CD4-positive, alpha-beta memory T cell (primary cell): Measurements from ENCODE around the gene LPP. TPM values are rescaled to one million over a fixed set of nuclear protein-coding genes. Genes with fewer than 3 reads are reported as not detected.

Source experiments
- CTCF ChIA-PET: fragments of 350-600 bp; sonication (Branson Sonifier 250); formaldehyde crosslinking; loops from one replicate; lab custom pipeline; 2021; ENCODE audit warnings: inconsistent platforms; ENCODE audit not compliant: partially characterized antibody; lab: Charles Lee
- POLR2A ChIA-PET: fragments of 350-600 bp; sonication (Branson Sonifier 250); formaldehyde crosslinking; loops from one replicate; lab custom pipeline; 2021; ENCODE audit not compliant: partially characterized antibody; lab: Charles Lee
- DNase-seq, 5 donors: peaks; one replicate each; pipeline versions ENCODE4 v3.0.0 to v3.0.0-alpha.2; 2020 to 2022; ENCODE audit warnings: mixed read lengths in 1 of 5
- H3K27ac ChIP-seq: one replicate; pipeline ENCODE4 v1.7.0; 2013; ENCODE audit warnings: low read depth, low read length
- H3K27me3 ChIP-seq: 2 replicates; pipeline ENCODE4 v1.7.0; 2013; ENCODE audit warnings: mild to moderate bottlenecking, low read length, moderate library complexity; ENCODE audit not compliant: insufficient read depth
- H3K36me3 ChIP-seq: 2 replicates; pipeline ENCODE4 v1.7.0; 2013; ENCODE audit warnings: mild to moderate bottlenecking, low read length, moderate library complexity; ENCODE audit not compliant: insufficient read depth
- H3K4me1 ChIP-seq: 2 replicates; pipeline ENCODE4 v1.7.0; 2013; ENCODE audit warnings: mild to moderate bottlenecking, low read length, moderate library complexity; ENCODE audit not compliant: insufficient read depth
- H3K4me3 ChIP-seq, 2 donors: one replicate each; pipeline ENCODE4 v1.7.0; 2013; ENCODE audit warnings: low read length in 2 of 2, mild to moderate bottlenecking in 1 of 2
- H3K9me3 ChIP-seq, 2 donors: one replicate each; pipeline ENCODE4 v1.7.0; 2013; ENCODE audit warnings: low read length in 2 of 2, control low read depth in 1 of 2; ENCODE audit not compliant: control insufficient read depth in 1 of 2
- H3K27ac Mint-ChIP-seq, 7 donors: one replicate each; pipeline ENCODE4 v1.8.0; 2020 to 2021; ENCODE audit warnings: mixed read lengths in 7 of 7, mild to moderate bottlenecking in 6 of 7, inconsistent platforms in 3 of 7, moderate library complexity in 3 of 7
- H3K27me3 Mint-ChIP-seq, 2 donors: one replicate each; pipeline ENCODE4 v1.8.0; 2020 to 2021; ENCODE audit warnings: mixed read lengths in 2 of 2
- H3K36me3 Mint-ChIP-seq, 2 donors: one replicate each; pipeline ENCODE4 v1.8.0; 2020 to 2021; ENCODE audit warnings: mixed read lengths in 2 of 2, inconsistent platforms in 1 of 2, mild to moderate bottlenecking in 1 of 2
- H3K4me1 Mint-ChIP-seq, 4 donors: one replicate each; pipeline ENCODE4 v1.8.0; 2020 to 2021; ENCODE audit warnings: mixed read lengths in 4 of 4, mild to moderate bottlenecking in 1 of 4
- H3K4me3 Mint-ChIP-seq, 8 donors: one replicate each; pipeline ENCODE4 v1.8.0; 2020 to 2021; ENCODE audit warnings: mixed read lengths in 8 of 8, mild to moderate bottlenecking in 7 of 8, moderate library complexity in 6 of 8, inconsistent platforms in 3 of 8
- H3K9me3 Mint-ChIP-seq, 8 donors: one replicate each; pipeline ENCODE4 v1.8.0; 2020 to 2021; ENCODE audit warnings: mixed read lengths in 8 of 8, mild to moderate bottlenecking in 5 of 8, inconsistent platforms in 3 of 8, moderate library complexity in 1 of 8
- intact Hi-C: fragments of 100-400 bp; cut with micrococcal nuclease; formaldehyde crosslinking; loops from one replicate; pipeline ENCODE4 v1.15.1; 2023
- polyA plus RNA-seq, 2 donors: library from polyadenylated mRNA; unstranded; fragments of 300-500 nt; fragmentation: Illumina TruSeq; gene quantifications; one replicate each; pipeline ENCODE4 v1.2.3, GENCODE V29; 2021
- total RNA-seq, 2 experiments: library from RNA; stranded (reverse); gene quantifications; one replicate each; pipeline ENCODE4 v1.2.3, GENCODE V29; 2021

LPP gene
- total and polyA plus RNA-seq, 4 experiments from 2014 or later: 10.4 to 27.2 (median 24.7) TPM

DNA sequence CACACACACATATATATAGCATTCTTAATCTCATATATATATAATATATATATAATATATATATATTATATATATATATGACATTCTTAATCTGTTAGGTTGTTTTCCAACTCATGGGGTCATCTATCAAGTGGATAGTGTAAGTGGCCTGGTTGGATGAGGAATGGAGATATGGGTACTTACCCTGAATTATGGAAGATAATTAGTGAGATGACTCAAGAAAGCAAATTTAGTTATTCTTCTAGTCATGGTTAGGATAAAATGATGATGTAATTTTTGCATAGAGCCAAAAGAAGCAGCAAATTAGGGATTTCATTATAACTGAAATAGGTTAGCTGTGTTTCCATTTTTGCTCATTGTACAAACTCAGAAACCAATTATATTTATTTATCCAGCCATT, 448.2 kb downstream of the LPP start:
- Mint-ChIP-seq H3K9me3 (no peaks in the 10 kb centered on the region), H3K4me3 (no peak overlapping the region), H3K4me1 (peaks cover 0 to 2% (median under 1%) of the 10 kb centered on the region in 4 donors), H3K27me3 (no peaks in the 10 kb centered on the region), H3K27ac (no peak overlapping the region), H3K36me3 (peaks cover 2 to 7% of the 10 kb centered on the region in 2 donors)
- POLR2A ChIA-PET: no interaction called here
- CTCF ChIA-PET: no interaction called here
- Histone ChIP-seq H3K9me3 (no peaks in the 10 kb centered on the region), H3K4me3 (no peak overlapping the region), H3K36me3 (no peaks in the 10 kb centered on the region), H3K27ac (no peak overlapping the region), H3K4me1 (no peaks in the 10 kb centered on the region), H3K27me3 (no peaks in the 10 kb centered on the region)
- intact Hi-C loops: no loop called here
- no peak for DNase-seq

DNA sequence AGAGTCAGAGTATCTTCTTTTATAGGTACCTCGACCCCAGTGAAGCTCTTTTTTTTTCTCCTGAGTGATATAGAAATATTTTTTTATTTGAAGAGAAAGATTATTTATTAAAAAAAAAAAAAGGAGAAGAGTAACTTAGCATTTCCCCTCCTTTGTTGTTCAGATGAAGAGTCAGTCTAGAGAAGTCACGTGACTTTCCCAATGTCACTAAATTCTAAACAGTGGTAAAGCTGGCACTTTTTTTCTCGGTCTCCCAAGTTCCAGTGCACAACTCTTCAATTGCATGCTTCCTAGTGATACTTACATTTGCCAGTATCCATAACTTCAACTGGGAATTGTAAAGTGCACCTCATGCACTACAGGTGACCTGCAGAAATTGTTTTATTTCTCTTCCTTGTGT, 448.7 kb downstream of the LPP start:
- intact Hi-C loops: no loop called here
- no peak overlapping the region for H3K27ac Mint-ChIP-seq
- H3K4me1 Mint-ChIP-seq: peaks cover 0 to 2% (median under 1%) of the 10 kb centered on the region in 4 donors
- no peaks in the 10 kb centered on the region for H3K9me3 Mint-ChIP-seq
- ChIA-PET POLR2A (no interaction called here), CTCF (interaction anchor here (1.5 kb wide), 1 partner anchor 15 kb away, joined by 3 read pairs; no protein-coding TSS in a partner anchor)
- peaks cover 2 to 7% of the 10 kb centered on the region in 2 donors for H3K36me3 Mint-ChIP-seq
- H3K9me3 ChIP-seq: no peaks in the 10 kb centered on the region
- no peak for DNase-seq
- no peak overlapping the region for H3K27ac ChIP-seq
- no peaks in the 10 kb centered on the region for H3K27me3 Mint-ChIP-seq
- H3K4me3 Mint-ChIP-seq: no peak overlapping the region
- H3K27me3 ChIP-seq: no peaks in the 10 kb centered on the region
- no peak overlapping the region for H3K4me3 ChIP-seq
- no peaks in the 10 kb centered on the region for H3K36me3 ChIP-seq
- no peaks in the 10 kb centered on the region for H3K4me1 ChIP-seq

DNA sequence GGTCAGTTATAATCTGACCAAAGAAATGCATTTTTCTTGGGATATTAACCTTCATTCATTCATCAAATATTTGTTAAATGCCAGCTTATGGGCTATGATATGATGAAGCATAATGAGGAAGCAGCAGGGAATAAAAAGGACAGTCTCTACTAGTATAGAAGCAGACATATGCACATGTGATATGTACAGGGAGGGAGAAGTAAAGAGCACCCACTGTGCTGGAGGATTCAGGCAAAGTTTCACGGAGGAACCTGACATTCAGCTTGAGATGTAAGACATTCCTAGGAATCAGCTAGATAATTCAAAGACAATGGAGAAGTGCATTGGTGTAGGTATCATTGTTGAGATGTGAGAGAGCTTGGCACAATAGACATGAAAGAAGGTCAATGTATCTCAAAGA, 450.7 kb downstream of the LPP start:
- no peaks in the 10 kb centered on the region for H3K4me1 ChIP-seq

DNA sequence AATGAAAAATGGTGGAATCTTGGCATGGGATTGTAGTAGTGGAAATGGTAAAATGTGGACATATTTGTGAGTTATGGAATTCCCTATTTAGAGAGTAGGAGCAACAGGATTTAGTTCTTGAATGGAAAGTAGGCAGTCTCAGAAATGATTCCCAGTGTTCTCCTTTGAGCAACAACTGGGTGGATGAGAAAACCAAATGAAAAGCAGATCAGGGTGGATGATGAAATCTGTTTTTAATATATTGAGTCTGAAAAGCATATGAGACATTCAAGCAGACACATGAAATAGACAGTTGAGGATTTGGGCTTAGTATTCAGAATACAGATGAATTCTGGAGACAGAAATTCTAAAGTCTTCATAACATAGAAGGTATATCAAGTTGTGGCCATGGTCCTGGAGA, 451.3 kb downstream of the LPP start:
- H3K9me3 ChIP-seq: no peaks in the 10 kb centered on the region
- no peaks in the 10 kb centered on the region for H3K4me1 ChIP-seq
- H3K36me3 ChIP-seq: peaks cover 9% of the 10 kb centered on the region
- ChIA-PET POLR2A (no interaction called here), CTCF (no interaction called here)
- Mint-ChIP-seq H3K4me1 (peaks cover 0 to 2% (median under 1%) of the 10 kb centered on the region in 4 donors), H3K27me3 (no peaks in the 10 kb centered on the region), H3K27ac (no peak overlapping the region), H3K36me3 (peaks cover 23 to 32% of the 10 kb centered on the region in 2 donors), H3K9me3 (peaks cover 0 to 12% (median 7%) of the 10 kb centered on the region in 8 donors), H3K4me3 (no peak overlapping the region)
- no peaks in the 10 kb centered on the region for H3K27me3 ChIP-seq
- no peak for DNase-seq
- intact Hi-C loops: no loop called here
- no peak overlapping the region for H3K4me3 ChIP-seq
- no peak overlapping the region for H3K27ac ChIP-seq

More for the DNA sequence above, 450.7 kb downstream of the LPP start:
- DNase-seq: no peak
- Mint-ChIP-seq H3K4me3 (no peak overlapping the region), H3K9me3 (peaks cover 0 to 12% (median 7%) of the 10 kb centered on the region in 8 donors), H3K27me3 (no peaks in the 10 kb centered on the region), H3K36me3 (peaks cover 17 to 26% of the 10 kb centered on the region in 2 donors), H3K27ac (no peak overlapping the region), H3K4me1 (peaks cover 0 to 2% (median under 1%) of the 10 kb centered on the region in 4 donors)
- Histone ChIP-seq H3K9me3 (no peaks in the 10 kb centered on the region), H3K27ac (no peak overlapping the region), H3K4me3 (no peak overlapping the region), H3K36me3 (peaks cover 6% of the 10 kb centered on the region), H3K27me3 (no peaks in the 10 kb centered on the region)
- ChIA-PET CTCF (no interaction called here), POLR2A (no interaction called here)
- intact Hi-C loops: no loop called here

DNA sequence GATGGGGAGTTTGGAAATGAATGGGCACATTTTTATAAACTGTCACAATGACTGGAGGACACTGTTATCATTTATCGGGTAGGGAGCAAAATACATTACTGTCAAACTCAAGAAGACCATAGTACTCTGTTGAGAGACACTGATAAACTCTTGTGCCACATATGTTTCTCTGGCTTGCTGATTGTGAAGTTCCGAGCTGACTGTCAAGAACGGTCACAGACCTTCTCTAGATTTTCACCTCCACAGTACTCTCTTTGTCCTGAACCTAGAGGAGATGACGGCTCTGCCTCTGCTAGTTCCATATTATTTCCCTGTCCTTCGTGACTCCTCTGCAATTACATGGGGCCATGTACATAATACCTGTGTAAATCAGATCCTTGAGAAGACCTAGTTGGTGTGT, 451.9 kb downstream of the LPP start:
- Mint-ChIP-seq H3K27me3 (no peaks in the 10 kb centered on the region), H3K4me3 (no peak overlapping the region), H3K36me3 (peaks cover 28 to 39% of the 10 kb centered on the region in 2 donors), H3K9me3 (peaks cover 0 to 12% (median 7%) of the 10 kb centered on the region in 8 donors), H3K27ac (no peak overlapping the region), H3K4me1 (peaks cover 0 to 2% (median under 1%) of the 10 kb centered on the region in 4 donors)
- ChIA-PET CTCF (no interaction called here), POLR2A (no interaction called here)
- DNase-seq: no peak
- no peaks in the 10 kb centered on the region for H3K27me3 ChIP-seq
- H3K9me3 ChIP-seq: no peaks in the 10 kb centered on the region
- H3K27ac ChIP-seq: no peak overlapping the region
- H3K4me3 ChIP-seq: no peak overlapping the region
- H3K4me1 ChIP-seq: no peaks in the 10 kb centered on the region
- peaks cover 9% of the 10 kb centered on the region for H3K36me3 ChIP-seq
- intact Hi-C loops: no loop called here

DNA sequence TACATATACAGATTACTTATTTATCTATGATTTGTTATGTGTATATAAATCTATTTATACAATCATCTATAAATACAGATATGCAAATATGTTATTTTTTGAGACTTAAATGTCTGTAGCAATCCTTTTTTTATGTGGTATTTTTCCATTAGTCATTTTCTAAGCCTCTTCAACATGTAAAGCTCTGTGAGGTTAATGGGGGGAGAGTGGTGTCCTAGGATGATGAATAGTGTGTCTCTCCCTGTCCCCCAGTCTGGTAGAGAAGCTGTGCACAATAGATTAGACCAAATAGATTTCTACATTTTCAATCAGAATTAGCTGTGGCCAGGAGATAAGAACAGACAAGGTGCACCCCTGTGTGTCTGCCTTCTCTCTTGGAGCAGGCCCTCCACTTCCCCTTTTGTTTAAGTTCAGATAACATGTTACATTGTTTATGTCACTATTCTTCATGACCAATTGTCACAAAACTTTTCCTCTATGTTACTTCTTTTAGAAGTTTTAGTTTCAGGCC, 453.9 kb downstream of the LPP start:
- CTCF ChIA-PET: interaction anchor here (1.6 kb wide), 1 partner anchor 867 kb away, joined by 5 read pairs; no protein-coding TSS in a partner anchor
- Histone ChIP-seq H3K27me3 (no peaks in the 10 kb centered on the region), H3K27ac (no peak overlapping the region), H3K4me1 (no peaks in the 10 kb centered on the region), H3K4me3 (no peak overlapping the region), H3K36me3 (peaks cover 9% of the 10 kb centered on the region), H3K9me3 (no peaks in the 10 kb centered on the region)
- Mint-ChIP-seq H3K4me3 (no peak overlapping the region), H3K27ac (no peak overlapping the region), H3K27me3 (no peaks in the 10 kb centered on the region), H3K9me3 (peaks cover 0 to 12% (median 7%) of the 10 kb centered on the region in 8 donors), H3K36me3 (peaks cover 28 to 53% of the 10 kb centered on the region in 2 donors), H3K4me1 (peaks cover 0 to 2% (median under 1%) of the 10 kb centered on the region in 4 donors)
- intact Hi-C loops: no loop called here
- POLR2A ChIA-PET: no interaction called here
- DNase-seq: no peak

DNA sequence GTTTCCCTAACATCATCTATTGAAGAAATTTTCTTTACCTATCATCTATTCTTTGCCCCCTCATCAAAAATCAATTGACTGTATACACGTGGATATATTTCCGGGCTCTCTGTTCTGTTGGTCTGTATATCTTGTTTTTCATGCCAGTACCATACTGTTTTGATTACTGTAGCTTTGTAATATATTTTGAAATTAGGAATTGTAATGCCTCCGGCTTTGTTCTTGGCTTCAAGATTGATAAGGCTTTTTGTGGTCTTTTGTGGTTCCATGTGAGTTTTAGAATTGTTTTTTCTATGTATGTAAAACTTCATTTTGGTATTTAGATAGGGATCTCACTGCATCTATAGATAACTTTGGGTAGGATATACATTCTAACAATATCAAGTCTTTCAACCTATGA, 454.4 kb downstream of the LPP start:
- ChIA-PET POLR2A (no interaction called here), CTCF (no interaction called here)
- Histone ChIP-seq H3K9me3 (no peaks in the 10 kb centered on the region), H3K4me3 (no peak overlapping the region), H3K4me1 (no peaks in the 10 kb centered on the region), H3K36me3 (peaks cover 9% of the 10 kb centered on the region), H3K27ac (no peak overlapping the region), H3K27me3 (no peaks in the 10 kb centered on the region)
- peaks cover 0 to 2% (median under 1%) of the 10 kb centered on the region in 4 donors for H3K4me1 Mint-ChIP-seq
- no peak overlapping the region for H3K27ac Mint-ChIP-seq
- H3K4me3 Mint-ChIP-seq: no peak overlapping the region
- intact Hi-C loops: no loop called here
- H3K27me3 Mint-ChIP-seq: no peaks in the 10 kb centered on the region
- H3K9me3 Mint-ChIP-seq: peaks cover 0 to 12% (median 7%) of the 10 kb centered on the region in 8 donors
- peaks cover 28 to 53% of the 10 kb centered on the region in 2 donors for H3K36me3 Mint-ChIP-seq
- DNase-seq: no peak
